Spleen (tissue), 7 donors: Measurements from ENCODE around the gene PRDM16.

ENCODE experiments used
- POLR2A ChIP-seq, 3 donors: fragments of 450-650 bp; IDR thresholded peaks; one replicate each; pipeline ENCODE4 v1.5.1; 2017; ENCODE audit warnings: antibody characterized with exemption in 3 of 3, mild to moderate bottlenecking in 1 of 3
- POLR2AphosphoS5 ChIP-seq, 3 donors: sonication (generic); formaldehyde crosslinking; IDR thresholded peaks; one replicate each; pipeline ENCODE4 v1.5.1; 2017; ENCODE audit warnings: antibody characterized with exemption in 3 of 3
- TF ChIP-seq, protein P1 (sequence below), 11 experiments: fragments of 200-600 bp in 7 of 11; fragments of 450-650 bp in 4 of 11; sonication (generic) in 4 of 11; IDR thresholded peaks in 8 of 11; conservative IDR thresholded peaks in 3 of 11; 1 replicate in 7 of 11; 2 replicates in 4 of 11; pipeline versions ENCODE4 v1.4.0 to v1.8.0; 2016 to 2021; ENCODE audit warnings: antibody characterized with exemption in 11 of 11, inconsistent platforms in 4 of 11, mild to moderate bottlenecking in 1 of 11
- donor health status: DM: no; HTN: no; CAD: no; lungs with moderate emphysema.
- donor health status: DM: no; HTN: no; CAD: no.
- donor health status: DM: no; HTN: no; CAD: no.

DNA sequence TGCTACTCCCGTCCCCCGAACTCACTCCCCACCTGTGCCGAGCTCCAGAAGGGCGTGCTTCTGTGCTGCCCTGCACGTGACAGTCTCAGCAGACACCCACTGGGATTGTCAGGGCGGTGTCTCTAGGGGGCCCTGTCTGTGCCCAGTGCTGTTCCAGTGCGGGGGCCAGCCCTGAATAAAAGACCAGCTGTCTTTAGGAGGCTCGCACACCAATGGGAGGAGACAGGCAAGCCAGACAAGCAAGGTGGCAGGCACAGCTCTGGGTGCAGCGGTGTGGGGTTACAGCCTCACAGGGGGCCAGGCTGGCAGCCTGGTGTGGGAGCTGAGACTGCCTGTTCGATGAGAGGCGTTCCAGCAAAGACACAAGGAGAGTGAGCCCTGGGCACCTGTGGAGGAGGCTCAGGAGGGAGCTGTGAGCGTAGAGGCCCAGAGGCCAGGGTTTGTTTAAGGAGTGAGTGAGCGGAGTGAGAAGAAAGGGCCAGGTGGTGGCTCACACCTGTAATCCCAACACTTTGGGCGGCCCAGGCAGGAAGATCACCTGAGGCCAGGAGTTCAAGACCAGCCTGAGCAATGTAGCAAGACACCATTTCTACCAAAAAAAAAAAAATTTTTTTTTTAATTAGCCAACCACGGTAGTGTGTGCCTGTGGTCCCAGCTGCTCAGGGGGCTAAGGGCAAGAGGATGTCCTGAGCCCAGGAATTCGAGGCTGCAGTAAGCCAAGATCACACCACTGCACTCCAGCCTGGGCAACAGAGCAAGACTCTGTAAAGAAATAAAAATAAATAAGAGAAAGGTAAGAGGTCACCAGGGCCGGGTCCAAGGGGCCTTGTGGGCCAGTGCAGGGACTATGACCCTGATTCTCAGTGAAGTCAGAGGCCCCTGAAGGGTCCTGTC is 337.2 kb downstream of the PRDM16 start:
- TF ChIP-seq POLR2A (IDR thresholded peaks at IDR 0.05) (no peak), POLR2AphosphoS5 (IDR thresholded peaks at IDR 0.05) (no peak)
- TF ChIP-seq, protein P1, sequence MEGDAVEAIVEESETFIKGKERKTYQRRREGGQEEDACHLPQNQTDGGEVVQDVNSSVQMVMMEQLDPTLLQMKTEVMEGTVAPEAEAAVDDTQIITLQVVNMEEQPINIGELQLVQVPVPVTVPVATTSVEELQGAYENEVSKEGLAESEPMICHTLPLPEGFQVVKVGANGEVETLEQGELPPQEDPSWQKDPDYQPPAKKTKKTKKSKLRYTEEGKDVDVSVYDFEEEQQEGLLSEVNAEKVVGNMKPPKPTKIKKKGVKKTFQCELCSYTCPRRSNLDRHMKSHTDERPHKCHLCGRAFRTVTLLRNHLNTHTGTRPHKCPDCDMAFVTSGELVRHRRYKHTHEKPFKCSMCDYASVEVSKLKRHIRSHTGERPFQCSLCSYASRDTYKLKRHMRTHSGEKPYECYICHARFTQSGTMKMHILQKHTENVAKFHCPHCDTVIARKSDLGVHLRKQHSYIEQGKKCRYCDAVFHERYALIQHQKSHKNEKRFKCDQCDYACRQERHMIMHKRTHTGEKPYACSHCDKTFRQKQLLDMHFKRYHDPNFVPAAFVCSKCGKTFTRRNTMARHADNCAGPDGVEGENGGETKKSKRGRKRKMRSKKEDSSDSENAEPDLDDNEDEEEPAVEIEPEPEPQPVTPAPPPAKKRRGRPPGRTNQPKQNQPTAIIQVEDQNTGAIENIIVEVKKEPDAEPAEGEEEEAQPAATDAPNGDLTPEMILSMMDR (IDR thresholded peaks at IDR 0.05 in 8 of 11, conservative IDR thresholded peaks at IDR 0.05 in 3 of 11) = no peak
